ENCODE results near the gene ETFA. TPM values are rescaled to one million over a fixed set of nuclear protein-coding genes. Genes with fewer than 3 reads are reported as not detected.

ETFA gene
- polyA plus RNA-seq, 3 donors, result 62.1 to 178 (median 166) TPM

GRCh38 chr15:76189106-76189505 lies 122.2 kb downstream of the ETFA start:
- no peaks in the 10 kb centered on the region for H4K20me1 ChIP-seq (ENCODE audit: insufficient read depth, low read length)
- no peak for TF ChIP-seq CTCF (IDR thresholded peaks at IDR 0.05)
- no peak for DNase-seq
- 36% methylated on average over 2 of the region's 2 CpGs for WGBS (ENCODE audit: insufficient coverage)
- peaks cover 18% of the 10 kb centered on the region for H3K4me1 Mint-ChIP-seq
- H3K36me3 ChIP-seq (replicated peaks in 1 of 2; ENCODE audit: control insufficient read depth in 1 of 2, insufficient read depth in 2 of 2, low read length in 2 of 2), result no peaks in the 10 kb centered on the region
- peaks cover 2 to 11% (median 8%) of the 10 kb centered on the region in 7 donors for H3K9me3 Mint-ChIP-seq
- no peak overlapping the region for H3K9ac ChIP-seq (ENCODE audit: insufficient read depth, low read length, poor library complexity, severe bottlenecking)
- no peak overlapping the region for H3K4me3 ChIP-seq (replicated peaks in 1 of 3; ENCODE audit: low read depth in 2 of 3, low read length in 3 of 3)
- no peaks in the 10 kb centered on the region for H3K79me2 ChIP-seq (ENCODE audit: insufficient read depth, low read length)
- H3K4me3 Mint-ChIP-seq, result peak overlapping the region in 1 of 2 donors; percentile 61
- H3K27ac Mint-ChIP-seq, result peak overlapping the region in 2 of 7 donors; percentile 14 to 21
- peaks cover 0 to 5% of the 10 kb centered on the region in 2 donors for H3K9me3 ChIP-seq (replicated peaks in 1 of 2; ENCODE audit: control insufficient read depth in 1 of 2, insufficient read depth in 1 of 2, low read length in 2 of 2)
- no peak overlapping the region for H3K27ac ChIP-seq (ENCODE audit: low read depth in 1 of 2, low read length in 2 of 2)
- H3K36me3 Mint-ChIP-seq, result no peaks in the 10 kb centered on the region
- intact Hi-C loops (cut with micrococcal nuclease), result no loop called here
- H3K27me3 ChIP-seq (ENCODE audit: control insufficient read depth in 2 of 2, insufficient read depth in 2 of 2, low read length in 2 of 2), result peaks cover 6 to 44% of the 10 kb centered on the region in 2 donors
- H3K4me2 ChIP-seq (replicated peaks; ENCODE audit: extremely low read depth, low read length, poor library complexity, severe bottlenecking), result no peak overlapping the region
- H3K4me1 ChIP-seq (ENCODE audit: control insufficient read depth in 1 of 2, insufficient read depth in 2 of 2, low read length in 2 of 2), result peaks cover 13 to 17% of the 10 kb centered on the region in 2 donors
- peaks cover 46 to 57% (median 52%) of the 10 kb centered on the region in 3 donors for H3K27me3 Mint-ChIP-seq (ENCODE audit: low read depth in 3 of 3)
- H2AFZ ChIP-seq (ENCODE audit: insufficient read depth, low read depth, low read length, poor library complexity, severe bottlenecking), result no peak overlapping the region

GRCh38 chr15:76187163-76187562 lies 124.1 kb downstream of the ETFA start:
- peaks cover 2 to 11% (median 8%) of the 10 kb centered on the region in 7 donors for H3K9me3 Mint-ChIP-seq
- Histone ChIP-seq H2AFZ (ENCODE audit: insufficient read depth, low read depth, low read length, poor library complexity, severe bottlenecking) (no peak overlapping the region), H3K9ac (ENCODE audit: insufficient read depth, low read length, poor library complexity, severe bottlenecking) (no peak overlapping the region), H3K9me3 (replicated peaks in 1 of 2; ENCODE audit: control insufficient read depth in 1 of 2, insufficient read depth in 1 of 2, low read length in 2 of 2) (peaks cover 0 to 5% of the 10 kb centered on the region in 2 donors), H3K27me3 (ENCODE audit: control insufficient read depth in 2 of 2, insufficient read depth in 2 of 2, low read length in 2 of 2) (peaks cover 6 to 36% of the 10 kb centered on the region in 2 donors), H3K4me2 (replicated peaks; ENCODE audit: extremely low read depth, low read length, poor library complexity, severe bottlenecking) (no peak overlapping the region), H3K27ac (ENCODE audit: low read depth in 1 of 2, low read length in 2 of 2) (no peak overlapping the region), H4K20me1 (ENCODE audit: insufficient read depth, low read length) (no peaks in the 10 kb centered on the region), H3K4me3 (replicated peaks in 1 of 3; ENCODE audit: low read depth in 2 of 3, low read length in 3 of 3) (no peak overlapping the region), H3K36me3 (replicated peaks in 1 of 2; ENCODE audit: control insufficient read depth in 1 of 2, insufficient read depth in 2 of 2, low read length in 2 of 2) (no peaks in the 10 kb centered on the region), H3K79me2 (ENCODE audit: insufficient read depth, low read length) (no peaks in the 10 kb centered on the region), H3K4me1 (ENCODE audit: control insufficient read depth in 1 of 2, insufficient read depth in 2 of 2, low read length in 2 of 2) (peaks cover 13 to 17% of the 10 kb centered on the region in 2 donors)
- H3K4me1 Mint-ChIP-seq, result peaks cover 18% of the 10 kb centered on the region
- intact Hi-C loops (cut with micrococcal nuclease), result no loop called here
- WGBS (ENCODE audit: insufficient coverage), result 88% methylated on average over 3 of the region's 4 CpGs
- no peak overlapping the region for H3K4me3 Mint-ChIP-seq
- H3K36me3 Mint-ChIP-seq, result no peaks in the 10 kb centered on the region
- peaks cover 34 to 42% (median 39%) of the 10 kb centered on the region in 3 donors for H3K27me3 Mint-ChIP-seq (ENCODE audit: low read depth in 3 of 3)
- no peak overlapping the region for H3K27ac Mint-ChIP-seq
- no peak for TF ChIP-seq CTCF (IDR thresholded peaks at IDR 0.05)
- no peak for DNase-seq
